CD4-positive, alpha-beta T cell (primary cell): Measurements from ENCODE around the gene KLRB1. TPM values are rescaled to one million over a fixed set of nuclear protein-coding genes. Genes with fewer than 3 reads are reported as not detected.
A peak's percentile ranks its signal among the peaks of the same experiment; 100 is the strongest.

ENCODE experiments used
- ATAC-seq: fragments of 200-7000 bp; cut with Tn5 transposase; one replicate; pipeline ENCODE4 v1.10.0; 2022; ENCODE audit warnings: mild to moderate bottlenecking; ENCODE audit not compliant: poor library complexity
- CTCF ChIA-PET: fragments of 350-600 bp; sonication (Branson Sonifier 250); formaldehyde crosslinking; loops from one replicate; lab custom pipeline; 2021; ENCODE audit warnings: antibody characterized with exemption, inconsistent platforms; lab: Charles Lee
- POLR2A ChIA-PET: fragments of 350-600 bp; sonication (Branson Sonifier 250); formaldehyde crosslinking; loops from one replicate; lab custom pipeline; 2021; ENCODE audit warnings: antibody characterized with exemption, inconsistent platforms; lab: Charles Lee
- DNase-seq, 14 experiments: peaks; one replicate each; pipeline ENCODE4 v3.0.0-alpha.2; 2013 to 2020; ENCODE audit warnings: mixed read lengths in 2 of 14
- H3K27ac ChIP-seq, 2 donors: one replicate each; pipeline versions ENCODE4 v1.5.1 to v1.7.0; 2013; ENCODE audit warnings: low read length in 2 of 2, low read depth in 1 of 2, mild to moderate bottlenecking in 1 of 2
- H3K27me3 ChIP-seq, 2 experiments: 1 replicate in 1 of 2; 2 replicates in 1 of 2; pipeline versions ENCODE4 v1.6.1 to v1.7.0; 2013; ENCODE audit warnings: low read length in 2 of 2, control low read depth in 1 of 2, mild to moderate bottlenecking in 1 of 2, moderate library complexity in 1 of 2; ENCODE audit not compliant: insufficient read depth in 2 of 2, control insufficient read depth in 1 of 2
- H3K36me3 ChIP-seq: one replicate; pipeline ENCODE4 v1.6.1; 2013; ENCODE audit warnings: low read length, control low read depth; ENCODE audit not compliant: insufficient read depth
- H3K4me1 ChIP-seq: one replicate; pipeline ENCODE4 v1.6.1; 2013; ENCODE audit warnings: low read length, control low read depth; ENCODE audit not compliant: insufficient read depth
- H3K4me3 ChIP-seq: one replicate; pipeline ENCODE4 v1.5.1; 2013; ENCODE audit warnings: mild to moderate bottlenecking, low read length, moderate library complexity
- H3K9me3 ChIP-seq, 2 experiments: 1 replicate in 1 of 2; 2 replicates in 1 of 2; pipeline versions ENCODE4 v1.6.1 to v1.7.0; 2013; ENCODE audit warnings: low read length in 2 of 2, mild to moderate bottlenecking in 2 of 2, control low read depth in 1 of 2, moderate library complexity in 1 of 2; ENCODE audit not compliant: control insufficient read depth in 1 of 2, insufficient read depth in 1 of 2
- H3K27ac Mint-ChIP-seq: one replicate; pipeline ENCODE4 v1.8.0; 2020; ENCODE audit warnings: mixed read lengths
- H3K27me3 Mint-ChIP-seq: one replicate; pipeline ENCODE4 v1.8.0; 2021; ENCODE audit warnings: mixed read lengths
- H3K36me3 Mint-ChIP-seq: one replicate; pipeline ENCODE4 v1.8.0; 2021; ENCODE audit warnings: low read depth, mixed read lengths
- H3K4me1 Mint-ChIP-seq: one replicate; pipeline ENCODE4 v1.8.0; 2021; ENCODE audit warnings: low read depth, mixed read lengths
- H3K4me3 Mint-ChIP-seq: one replicate; pipeline ENCODE4 v1.8.0; 2020; ENCODE audit warnings: mild to moderate bottlenecking, mixed read lengths
- H3K9me3 Mint-ChIP-seq: one replicate; pipeline ENCODE4 v1.8.0; 2020; ENCODE audit warnings: mixed read lengths
- CTCF ChIP-seq: fragments of 200-600 bp; IDR thresholded peaks from one replicate; pipeline ENCODE4 v1.8.0; 2022; ENCODE audit warnings: antibody characterized with exemption, mild to moderate bottlenecking
- intact Hi-C, 2 experiments: fragments of 100-400 bp; cut with DNase I in 1 of 2; cut with micrococcal nuclease in 1 of 2; formaldehyde crosslinking; loops; one replicate each; pipeline versions ENCODE4 v1.15.1 to v1.9.0; 2023 to 2025; cut with DNase I, micrococcal nuclease
- total RNA-seq, 174 experiments: library from RNA in 2 of 174; stranded (reverse) in 2 of 174; gene quantifications; one replicate each; pipeline ENCODE4 v1.2.3 and lab custom pipeline; 2021 to 2026

Gene KLRB1
- total RNA-seq, 2 experiments from 2014 or later: 54.8 to 56.2 TPM

DNA sequence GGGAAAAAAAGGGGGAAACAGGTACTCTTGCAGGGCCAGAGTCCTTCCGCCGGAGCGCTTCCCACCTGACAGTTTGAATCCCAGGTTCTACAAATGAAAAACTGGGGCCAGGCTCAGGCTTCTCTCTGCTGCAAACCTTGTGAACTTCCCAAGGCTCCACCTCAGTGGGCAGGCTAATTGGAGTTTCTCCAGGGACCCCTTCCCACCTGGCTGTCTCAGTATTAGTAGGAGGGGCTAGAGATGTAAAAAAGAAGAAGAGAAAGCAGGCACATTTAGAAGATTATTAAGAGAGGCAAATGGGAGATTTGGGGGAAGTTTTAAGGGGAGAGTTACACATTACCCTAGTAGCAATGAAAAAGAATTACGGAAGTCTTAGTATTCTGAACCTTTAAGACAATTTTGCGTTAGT lies 41.8 kb upstream of the KLRB1 start:
- TF ChIP-seq CTCF: no peak
- Histone ChIP-seq H3K4me1 (peaks cover 28% of the 10 kb centered on the region), H3K4me3 (peak overlapping the region; percentile 90), H3K36me3 (peaks cover 13% of the 10 kb centered on the region), H3K27ac (peak overlapping the region; percentile 83 to 90), H3K27me3 (no peaks in the 10 kb centered on the region), H3K9me3 (peaks cover 0 to 5% of the 10 kb centered on the region in 2 experiments)
- Mint-ChIP-seq H3K36me3 (peaks cover 73% of the 10 kb centered on the region), H3K4me3 (peak overlapping the region; percentile 94), H3K9me3 (peaks cover 5% of the 10 kb centered on the region), H3K27ac (peak overlapping the region; percentile 89), H3K27me3 (no peaks in the 10 kb centered on the region), H3K4me1 (peaks cover 63% of the 10 kb centered on the region)
- intact Hi-C loops: loop anchor here (2.0 to 5.0 kb wide), 3 partner anchors 15 to 108 kb away; no protein-coding TSS in a partner anchor
- ATAC-seq (no peak), DNase-seq (peak in 8 of 14 experiments; percentile 22 to 58 (median 42))
- ChIA-PET CTCF (interaction anchor here (2.3 to 2.8 kb wide), 2 partner anchors 59 to 101 kb away, joined by 5 to 15 read pairs; no protein-coding TSS in a partner anchor), POLR2A (interaction anchor here (0.9 to 17.4 kb wide), 12 partner anchors 14 to 218 kb away, joined by 4 to 648 read pairs (median 86); partner anchors contain the start of genes CD69, CLEC2B, CLEC2D and KLRB1)

- no peaks in the 10 kb centered on the region for H3K27me3 ChIP-seq
- intact Hi-C loops: loop anchor here (1.0 to 5.0 kb wide), 4 partner anchors 14 to 112 kb away; no protein-coding TSS in a partner anchor
- TF ChIP-seq CTCF: no peak
- peak overlapping the region; percentile 89 for H3K27ac Mint-ChIP-seq
- peak overlapping the region; percentile 90 for H3K4me3 ChIP-seq
- peak overlapping the region; percentile 94 for H3K4me3 Mint-ChIP-seq
- no peak for ATAC-seq
- ChIA-PET POLR2A (interaction anchor here (0.9 to 17.4 kb wide), 30 partner anchors 10 to 308 kb away, joined by 3 to 648 read pairs (median 8); partner anchors contain the start of genes CD69, CLEC2B, CLEC2D and KLRB1), CTCF (interaction anchor here (1.0 to 3.2 kb wide), 6 partner anchors 9 to 102 kb away, joined by 3 to 15 read pairs (median 6); partner anchors contain the start of gene CLEC2D)
- peak overlapping the region; percentile 83 to 90 for H3K27ac ChIP-seq
- no peaks in the 10 kb centered on the region for H3K27me3 Mint-ChIP-seq
- peaks cover 21% of the 10 kb centered on the region for H3K4me1 ChIP-seq
- H3K4me1 Mint-ChIP-seq: peaks cover 62% of the 10 kb centered on the region
- DNase-seq: peak in 3 of 14 experiments; percentile 38 to 59 (median 55)
- H3K9me3 Mint-ChIP-seq: peaks cover 5% of the 10 kb centered on the region
- H3K36me3 ChIP-seq: peaks cover 7% of the 10 kb centered on the region
- H3K9me3 ChIP-seq: peaks cover 0 to 5% of the 10 kb centered on the region in 2 experiments
- H3K36me3 Mint-ChIP-seq: peaks cover 71% of the 10 kb centered on the region
Measured at GRCh38 chr12:9648701-9649531, 41.2 kb upstream of the KLRB1 start.
